Immature natural killer cell (primary cell): Measurements from ENCODE around the gene TAMM41. TPM values are rescaled to one million over a fixed set of nuclear protein-coding genes. Genes with fewer than 3 reads are reported as not detected.
"Not testable (repeated sequence)": the region's sequence is repeated elsewhere in the genome, so short reads cannot be mapped to it uniquely, and the experiment has no call there.

ENCODE experiments used
- DNase-seq, 3 donors: peaks; one replicate each; pipeline ENCODE4 v3.0.0; 2022; ENCODE audit warnings: mixed read lengths in 1 of 3
- H3K27ac Mint-ChIP-seq, 6 donors: one replicate each; pipeline ENCODE4 v1.8.0; 2020; ENCODE audit warnings: mixed read lengths in 6 of 6, mild to moderate bottlenecking in 5 of 6, inconsistent platforms in 4 of 6, moderate library complexity in 3 of 6
- H3K27me3 Mint-ChIP-seq, 3 donors: one replicate each; pipeline ENCODE4 v1.8.0; 2020 to 2021; ENCODE audit warnings: low read depth in 3 of 3, mild to moderate bottlenecking in 3 of 3, mixed read lengths in 3 of 3, moderate library complexity in 3 of 3, inconsistent platforms in 1 of 3
- H3K36me3 Mint-ChIP-seq, 3 donors: one replicate each; pipeline ENCODE4 v1.8.0; 2020; ENCODE audit warnings: mixed read lengths in 3 of 3, inconsistent platforms in 2 of 3, mild to moderate bottlenecking in 2 of 3
- H3K4me1 Mint-ChIP-seq, 2 donors: one replicate each; pipeline ENCODE4 v1.8.0; 2020; ENCODE audit warnings: inconsistent platforms in 2 of 2, mild to moderate bottlenecking in 2 of 2, mixed read lengths in 2 of 2, moderate library complexity in 1 of 2
- H3K4me3 Mint-ChIP-seq, 5 donors: one replicate each; pipeline ENCODE4 v1.8.0; 2020; ENCODE audit warnings: mild to moderate bottlenecking in 5 of 5, mixed read lengths in 5 of 5, inconsistent platforms in 3 of 5, moderate library complexity in 3 of 5
- H3K9me3 Mint-ChIP-seq, 6 donors: one replicate each; pipeline ENCODE4 v1.8.0; 2020; ENCODE audit warnings: mild to moderate bottlenecking in 6 of 6, mixed read lengths in 6 of 6, inconsistent platforms in 4 of 6, moderate library complexity in 3 of 6
- polyA plus RNA-seq, 3 donors: library from polyadenylated mRNA; unstranded; fragments of 300-500 nt; fragmentation: Illumina TruSeq; gene quantifications; one replicate each; pipeline ENCODE4 v1.2.3, GENCODE V29; 2021

Gene TAMM41
- polyA plus RNA-seq, 3 donors from 2014 or later, result 6.7 to 21.7 (median 16.3) TPM

- no peak overlapping the region for H3K4me3 Mint-ChIP-seq
- peaks cover 59 to 75% (median 72%) of the 10 kb centered on the region in 3 donors for H3K36me3 Mint-ChIP-seq
- H3K4me1 Mint-ChIP-seq, result peaks cover 4 to 12% of the 10 kb centered on the region in 2 donors
- DNase-seq, result peak; percentile 22 to 34 (median 28)
- peaks cover 0 to 16% (median 6%) of the 10 kb centered on the region in 6 donors for H3K9me3 Mint-ChIP-seq
- H3K27ac Mint-ChIP-seq, result peak overlapping the region in 1 of 6 donors; percentile 69
- no peaks in the 10 kb centered on the region for H3K27me3 Mint-ChIP-seq
Measured at GRCh38 chr3:11803977-11804892, 42.5 kb downstream of the TAMM41 start.

GRCh38 chr3:11799791-11800190, 46.9 kb downstream of the TAMM41 start:
- peak overlapping the region in 5 of 6 donors; percentile 22 to 80 (median 41) for H3K27ac Mint-ChIP-seq
- H3K9me3 Mint-ChIP-seq, result peaks cover 0 to 16% (median 6%) of the 10 kb centered on the region in 6 donors

DNA sequence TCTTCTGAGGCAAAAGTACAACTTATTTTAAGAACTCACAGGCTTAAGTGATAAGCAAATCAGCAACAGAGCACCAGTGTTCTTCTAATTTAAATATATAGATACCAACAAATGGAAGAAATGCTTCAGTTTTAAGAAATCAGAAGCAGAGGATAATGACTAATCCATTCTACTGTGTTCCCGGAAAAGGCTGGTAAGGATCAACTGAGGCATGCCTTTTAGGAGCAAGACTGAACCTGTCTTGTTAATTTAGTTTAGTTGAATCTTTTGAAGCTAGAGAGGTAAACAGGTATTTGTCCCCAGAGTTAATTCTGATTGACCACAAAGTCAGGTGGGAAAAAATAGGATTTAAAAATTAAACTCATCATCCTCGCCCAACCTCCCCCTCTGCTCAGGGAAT, 51.8 kb downstream of the TAMM41 start:
- Mint-ChIP-seq H3K27ac (peak overlapping the region in 1 of 6 donors; percentile 46), H3K27me3 (no peaks in the 10 kb centered on the region), H3K9me3 (peaks cover 0 to 7% (median 4%) of the 10 kb centered on the region in 6 donors), H3K4me3 (no peak overlapping the region), H3K36me3 (peaks cover 32 to 80% (median 43%) of the 10 kb centered on the region in 3 donors), H3K4me1 (peaks cover 5 to 9% of the 10 kb centered on the region in 2 donors)
- no peak for DNase-seq

More at GRCh38 chr3:11799791-11800190, 46.9 kb downstream of the TAMM41 start:
- Mint-ChIP-seq H3K4me3 (peak overlapping the region in 3 of 5 donors; percentile 1 to 15 (median 13)), H3K27me3 (no peaks in the 10 kb centered on the region), H3K4me1 (peaks cover 5 to 14% of the 10 kb centered on the region in 2 donors), H3K36me3 (peaks cover 60 to 78% (median 70%) of the 10 kb centered on the region in 3 donors)
- DNase-seq, result peak in 1 of 3 donors; percentile 2

- Mint-ChIP-seq H3K36me3 (peaks cover 20 to 69% (median 38%) of the 10 kb centered on the region in 3 donors), H3K9me3 (no peaks in the 10 kb centered on the region), H3K27ac (no peak overlapping the region), H3K4me1 (no peaks in the 10 kb centered on the region), H3K27me3 (peaks cover 0 to 3% (median 0%) of the 10 kb centered on the region in 3 donors), H3K4me3 (no peak overlapping the region)
- no peak for DNase-seq
Measured at GRCh38 chr3:11791339-11792200, 55.1 kb downstream of the TAMM41 start.

GRCh38 chr3:11789412-11789811, 57.3 kb downstream of the TAMM41 start:
- Mint-ChIP-seq H3K4me1 (peaks cover 13 to 14% of the 10 kb centered on the region in 2 donors), H3K9me3 (no peaks in the 10 kb centered on the region), H3K4me3 (no peak overlapping the region), H3K27me3 (peaks cover 0 to 3% (median 0%) of the 10 kb centered on the region in 3 donors), H3K36me3 (peaks cover 21 to 52% (median 29%) of the 10 kb centered on the region in 3 donors), H3K27ac (peak overlapping the region in 1 of 6 donors; percentile 15)
- DNase-seq, result no peak

DNA sequence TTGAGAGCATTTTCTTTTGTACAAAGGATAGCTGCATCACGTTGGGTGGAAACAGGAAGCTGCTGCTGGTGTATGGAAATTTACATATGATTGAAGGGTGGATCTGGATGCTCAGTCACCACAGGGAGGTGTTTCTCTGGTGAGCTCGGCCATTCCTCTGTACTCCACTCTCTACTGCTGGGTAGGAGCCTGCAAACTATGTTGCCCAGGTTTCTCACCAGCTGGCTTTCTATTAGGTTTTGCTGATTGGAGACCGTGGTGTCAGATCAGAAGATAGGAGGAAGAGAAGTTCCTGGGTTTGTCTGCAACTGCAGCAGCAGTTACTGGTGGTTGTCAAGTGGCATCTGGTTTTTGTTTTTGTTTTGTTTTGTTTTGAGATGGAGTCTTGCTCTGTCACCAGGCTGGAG, 61.7 kb downstream of the TAMM41 start:
- H3K36me3 Mint-ChIP-seq, result peaks cover 23 to 25% (median 24%) of the 10 kb centered on the region in 3 donors
- H3K27ac Mint-ChIP-seq, result peak overlapping the region; percentile 81 to 91 (median 88)
- H3K9me3 Mint-ChIP-seq, result no peaks in the 10 kb centered on the region
- DNase-seq, result peak; percentile 10 to 36 (median 26)
- H3K27me3 Mint-ChIP-seq, result peaks cover 0 to 3% (median 0%) of the 10 kb centered on the region in 3 donors
- peaks cover 18 to 21% of the 10 kb centered on the region in 2 donors for H3K4me1 Mint-ChIP-seq
- H3K4me3 Mint-ChIP-seq, result peak overlapping the region; percentile 66 to 87 (median 77)

DNA sequence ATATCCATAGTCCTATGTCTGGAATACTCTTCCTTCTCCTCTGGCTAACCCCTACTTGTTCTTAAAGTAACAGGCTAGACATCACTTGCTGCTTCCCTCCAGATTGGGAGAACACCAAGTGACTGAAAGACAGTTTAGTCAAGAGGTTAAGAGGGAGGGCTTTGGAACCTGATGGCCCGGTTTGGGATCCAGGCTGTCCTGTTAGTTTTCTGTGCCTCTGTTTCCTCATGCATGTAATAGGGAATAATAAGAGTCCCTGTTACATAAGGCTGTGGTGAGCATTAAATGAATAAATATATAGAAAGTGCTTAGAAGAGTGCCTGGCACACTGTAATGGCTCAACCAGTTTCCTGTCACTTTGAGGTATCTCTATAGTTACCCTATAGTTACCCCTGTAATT, 66.3 kb downstream of the TAMM41 start:
- no peaks in the 10 kb centered on the region for H3K27me3 Mint-ChIP-seq
- no peak overlapping the region for H3K4me3 Mint-ChIP-seq

DNA sequence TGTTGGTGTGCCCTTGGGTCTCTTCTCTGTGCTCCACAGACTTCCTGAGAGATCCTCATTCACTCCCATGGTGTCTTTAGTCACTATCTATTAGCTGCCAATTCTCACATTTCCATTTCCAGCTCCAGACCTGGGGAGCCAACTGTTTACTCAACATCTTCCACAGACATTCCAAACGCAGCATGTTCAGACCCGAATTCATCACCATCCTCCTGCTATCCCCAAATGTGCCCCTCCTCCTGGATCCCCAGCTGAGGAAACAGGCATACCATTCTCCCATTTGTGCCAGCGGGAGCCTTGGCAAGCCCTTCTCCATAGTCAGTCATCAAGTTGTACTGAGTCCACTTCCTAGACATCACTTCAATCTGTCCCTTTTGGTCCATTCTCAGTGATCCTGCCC, 67.1 kb downstream of the TAMM41 start:
- no peaks in the 10 kb centered on the region for H3K27me3 Mint-ChIP-seq
- no peak overlapping the region for H3K27ac Mint-ChIP-seq

More for the DNA sequence above, 66.3 kb downstream of the TAMM41 start:
- Mint-ChIP-seq H3K9me3 (no peaks in the 10 kb centered on the region), H3K4me1 (peaks cover 14 to 16% of the 10 kb centered on the region in 2 donors), H3K27ac (no peak overlapping the region), H3K36me3 (peaks cover 7 to 17% (median 16%) of the 10 kb centered on the region in 3 donors)
- DNase-seq, result no peak

DNA sequence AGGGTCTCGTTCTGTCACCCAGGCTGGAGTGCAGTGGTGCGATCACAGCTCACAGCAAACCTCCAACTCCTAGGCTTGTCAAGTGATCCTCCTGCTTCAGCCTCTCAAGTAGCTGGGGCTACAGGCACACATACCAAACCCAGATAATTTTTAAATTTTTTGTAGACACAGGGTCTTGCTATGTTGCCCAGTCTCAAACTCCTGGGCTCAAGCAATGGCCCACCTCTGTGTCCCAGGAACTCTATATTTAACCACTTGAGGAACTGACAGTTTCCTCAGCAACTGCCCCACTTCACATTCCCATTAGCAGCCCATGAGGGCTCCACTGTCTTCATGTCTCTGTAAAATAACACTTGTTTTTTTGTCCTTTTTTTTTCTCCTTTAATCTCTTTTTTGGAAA, 68.4 kb downstream of the TAMM41 start:
- Mint-ChIP-seq H3K4me3 (no peak overlapping the region), H3K9me3 (no peaks in the 10 kb centered on the region)

More for the DNA sequence above, 67.1 kb downstream of the TAMM41 start:
- no peak overlapping the region for H3K4me3 Mint-ChIP-seq
- DNase-seq, result no peak
- no peaks in the 10 kb centered on the region for H3K9me3 Mint-ChIP-seq
- H3K4me1 Mint-ChIP-seq, result peaks cover 8 to 9% of the 10 kb centered on the region in 2 donors
- H3K36me3 Mint-ChIP-seq, result peaks cover 7 to 16% (median 14%) of the 10 kb centered on the region in 3 donors

GRCh38 chr3:11776346-11776745, 70.3 kb downstream of the TAMM41 start:
- no peak overlapping the region for H3K4me3 Mint-ChIP-seq
- H3K36me3 Mint-ChIP-seq, result peaks cover 7 to 16% (median 14%) of the 10 kb centered on the region in 3 donors
- H3K9me3 Mint-ChIP-seq, result no peaks in the 10 kb centered on the region
- no peaks in the 10 kb centered on the region for H3K27me3 Mint-ChIP-seq
- DNase-seq, result no peak
- H3K27ac Mint-ChIP-seq, result no peak overlapping the region
- H3K4me1 Mint-ChIP-seq, result no peaks in the 10 kb centered on the region

More for the DNA sequence above, 68.4 kb downstream of the TAMM41 start:
- no peak overlapping the region for H3K27ac Mint-ChIP-seq
- no peaks in the 10 kb centered on the region for H3K4me1 Mint-ChIP-seq
- no peak for DNase-seq
- H3K27me3 Mint-ChIP-seq, result no peaks in the 10 kb centered on the region
- peaks cover 7 to 16% (median 14%) of the 10 kb centered on the region in 3 donors for H3K36me3 Mint-ChIP-seq

DNA sequence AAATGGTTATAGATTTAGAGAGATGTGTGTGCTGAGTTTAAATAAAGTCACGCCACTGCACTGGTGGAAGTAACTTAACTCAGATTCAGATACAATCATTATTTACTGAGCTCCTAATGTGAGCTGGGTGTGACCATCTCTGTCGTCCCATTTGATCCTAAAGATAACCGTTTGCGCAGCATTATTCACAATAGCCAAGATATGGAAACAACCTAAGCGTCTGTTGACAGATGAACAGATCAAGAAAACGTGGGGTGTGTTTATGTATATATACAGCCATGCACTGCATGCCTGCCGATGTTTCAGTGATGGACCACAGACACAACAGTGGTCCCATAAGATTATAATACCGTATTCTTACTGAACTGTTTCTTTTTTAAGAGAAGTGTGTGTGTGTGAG, 71.2 kb downstream of the TAMM41 start:
- H3K4me1 Mint-ChIP-seq, result peaks cover 6 to 7% of the 10 kb centered on the region in 2 donors
- H3K27ac Mint-ChIP-seq, result no peak overlapping the region
- H3K9me3 Mint-ChIP-seq, result no peaks in the 10 kb centered on the region
- H3K4me3 Mint-ChIP-seq, result no peak overlapping the region
- DNase-seq, result no peak
- peaks cover 7 to 16% (median 14%) of the 10 kb centered on the region in 3 donors for H3K36me3 Mint-ChIP-seq
- no peaks in the 10 kb centered on the region for H3K27me3 Mint-ChIP-seq

- peaks cover 16 to 18% of the 10 kb centered on the region in 2 donors for H3K4me1 Mint-ChIP-seq
- DNase-seq, result no peak
- H3K4me3 Mint-ChIP-seq, result no peak overlapping the region
- no peaks in the 10 kb centered on the region for H3K9me3 Mint-ChIP-seq
- no peaks in the 10 kb centered on the region for H3K27me3 Mint-ChIP-seq
- peaks cover 0 to 7% (median 5%) of the 10 kb centered on the region in 3 donors for H3K36me3 Mint-ChIP-seq
- no peak overlapping the region for H3K27ac Mint-ChIP-seq
Measured at GRCh38 chr3:11774296-11774877, 72.3 kb downstream of the TAMM41 start.

DNA sequence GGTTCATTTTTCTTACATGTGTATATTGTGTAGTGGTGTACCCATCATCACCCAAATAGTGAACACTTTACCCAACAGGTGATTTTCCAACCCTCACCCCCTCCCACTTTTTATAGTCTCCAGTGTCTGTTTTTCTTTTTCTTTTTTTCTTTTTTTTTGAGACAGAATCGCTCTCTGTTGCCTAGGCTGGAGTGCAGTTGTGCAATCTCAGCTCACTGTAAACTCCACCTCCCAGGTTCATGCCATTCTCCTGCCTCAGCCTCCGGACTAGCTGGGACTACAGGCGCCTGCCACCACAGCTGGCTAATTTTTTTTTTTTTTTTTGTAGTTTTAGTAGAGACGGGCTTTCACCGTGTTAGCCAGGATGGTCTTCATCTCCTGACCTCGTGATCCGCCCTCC, 74.8 kb downstream of the TAMM41 start:
- not testable (repeated sequence) for H3K4me3 Mint-ChIP-seq, H3K36me3 Mint-ChIP-seq, H3K9me3 Mint-ChIP-seq, H3K27ac Mint-ChIP-seq, DNase-seq, H3K27me3 Mint-ChIP-seq
- H3K4me1 Mint-ChIP-seq, result peaks cover 18% of the 10 kb centered on the region in 2 donors
